Measurements from ENCODE around the gene UNC5CL. TPM values are rescaled to one million over a fixed set of nuclear protein-coding genes. Genes with fewer than 3 reads are reported as not detected.

UNC5CL gene
- total and polyA plus RNA-seq, 2 experiments from 2014 or later = 0.87 to 1.2 TPM

GRCh38 chr6:41073968-41074691 is 35.1 kb upstream of the UNC5CL start:
- no peak for ATAC-seq
- Histone ChIP-seq H3K9me2 (ENCODE audit: insufficient read depth) (no peaks in the 10 kb centered on the region), H3K4me2 (peak overlapping the region; percentile 90), H3K4me1 (ENCODE audit: insufficient read depth) (peaks cover 33% of the 10 kb centered on the region), H3K79me2 (replicated peaks; ENCODE audit: insufficient read depth) (peaks cover 65% of the 10 kb centered on the region), H3K27ac (ENCODE audit: low read depth) (peak overlapping the region; percentile 76), H2AFZ (no peak overlapping the region), H3F3A (replicated peaks; ENCODE audit: low read depth) (peaks cover 2% of the 10 kb centered on the region; the same call in 1 of the 2 replicates), H3K27me3 (ENCODE audit: insufficient read depth) (no peaks in the 10 kb centered on the region), H3K36me3 (ENCODE audit: insufficient read depth) (peaks cover 4% of the 10 kb centered on the region; the same call in 1 of the 2 replicates), H3K4me3 (peak overlapping the region; percentile 66), H4K20me1 (replicated peaks; ENCODE audit: insufficient read depth) (peaks cover 21% of the 10 kb centered on the region; the same call in 1 of the 2 replicates)
- Mint-ChIP-seq H3K4me1 (peaks cover 31% of the 10 kb centered on the region), H3K4me3 (peak overlapping the region; percentile 91), H3K27me3 (ENCODE audit: insufficient read depth, low read depth, poor library complexity) (peaks cover 11% of the 10 kb centered on the region), H3K27ac (peak overlapping the region; percentile 83), H3K36me3 (ENCODE audit: low read depth) (peaks cover 16% of the 10 kb centered on the region), H3K9me3 (no peaks in the 10 kb centered on the region; the same call in 2 of the 3 replicates)
- DNase-seq (ENCODE audit: low spot score) = peak; percentile 24
- no peak for TF ChIP-seq POLR2AphosphoS5 (IDR thresholded peaks at IDR 0.05; ENCODE audit: low read depth)
- TF ChIP-seq, protein P1, sequence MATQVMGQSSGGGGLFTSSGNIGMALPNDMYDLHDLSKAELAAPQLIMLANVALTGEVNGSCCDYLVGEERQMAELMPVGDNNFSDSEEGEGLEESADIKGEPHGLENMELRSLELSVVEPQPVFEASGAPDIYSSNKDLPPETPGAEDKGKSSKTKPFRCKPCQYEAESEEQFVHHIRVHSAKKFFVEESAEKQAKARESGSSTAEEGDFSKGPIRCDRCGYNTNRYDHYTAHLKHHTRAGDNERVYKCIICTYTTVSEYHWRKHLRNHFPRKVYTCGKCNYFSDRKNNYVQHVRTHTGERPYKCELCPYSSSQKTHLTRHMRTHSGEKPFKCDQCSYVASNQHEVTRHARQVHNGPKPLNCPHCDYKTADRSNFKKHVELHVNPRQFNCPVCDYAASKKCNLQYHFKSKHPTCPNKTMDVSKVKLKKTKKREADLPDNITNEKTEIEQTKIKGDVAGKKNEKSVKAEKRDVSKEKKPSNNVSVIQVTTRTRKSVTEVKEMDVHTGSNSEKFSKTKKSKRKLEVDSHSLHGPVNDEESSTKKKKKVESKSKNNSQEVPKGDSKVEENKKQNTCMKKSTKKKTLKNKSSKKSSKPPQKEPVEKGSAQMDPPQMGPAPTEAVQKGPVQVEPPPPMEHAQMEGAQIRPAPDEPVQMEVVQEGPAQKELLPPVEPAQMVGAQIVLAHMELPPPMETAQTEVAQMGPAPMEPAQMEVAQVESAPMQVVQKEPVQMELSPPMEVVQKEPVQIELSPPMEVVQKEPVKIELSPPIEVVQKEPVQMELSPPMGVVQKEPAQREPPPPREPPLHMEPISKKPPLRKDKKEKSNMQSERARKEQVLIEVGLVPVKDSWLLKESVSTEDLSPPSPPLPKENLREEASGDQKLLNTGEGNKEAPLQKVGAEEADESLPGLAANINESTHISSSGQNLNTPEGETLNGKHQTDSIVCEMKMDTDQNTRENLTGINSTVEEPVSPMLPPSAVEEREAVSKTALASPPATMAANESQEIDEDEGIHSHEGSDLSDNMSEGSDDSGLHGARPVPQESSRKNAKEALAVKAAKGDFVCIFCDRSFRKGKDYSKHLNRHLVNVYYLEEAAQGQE (IDR thresholded peaks at IDR 0.05; ENCODE audit: unreplicated experiment) = no peak
- no peak for TF ChIP-seq ZNF331 (CRISPR knock-in tag; IDR thresholded peaks at IDR 0.05; ENCODE audit: low read depth)
- TF ChIP-seq CTCF (conservative IDR thresholded peaks at IDR 0.05; ENCODE audit: low read depth in 2 of 2) = no peak
- no peak for TF ChIP-seq EZH2phosphoT487 (IDR thresholded peaks at IDR 0.05; ENCODE audit: unreplicated experiment)
- TF ChIP-seq ZNF462 (CRISPR knock-in tag; IDR thresholded peaks at IDR 0.05) = no peak
- TF ChIP-seq ZNF114 (CRISPR knock-in tag; IDR thresholded peaks at IDR 0.05) = no peak
- TF ChIP-seq CREB1 (CRISPR knock-in tag; IDR thresholded peaks at IDR 0.05; ENCODE audit: low read depth) = no peak
- no peak for TF ChIP-seq EZH2 (IDR thresholded peaks at IDR 0.05; ENCODE audit: low read depth, unreplicated experiment)
- no peak for TF ChIP-seq JUNB (IDR thresholded peaks at IDR 0.05; ENCODE audit: unreplicated experiment)
- no peak for TF ChIP-seq STAT1 (IDR thresholded peaks at IDR 0.05; ENCODE audit: unreplicated experiment)
- TF ChIP-seq, protein P2, sequence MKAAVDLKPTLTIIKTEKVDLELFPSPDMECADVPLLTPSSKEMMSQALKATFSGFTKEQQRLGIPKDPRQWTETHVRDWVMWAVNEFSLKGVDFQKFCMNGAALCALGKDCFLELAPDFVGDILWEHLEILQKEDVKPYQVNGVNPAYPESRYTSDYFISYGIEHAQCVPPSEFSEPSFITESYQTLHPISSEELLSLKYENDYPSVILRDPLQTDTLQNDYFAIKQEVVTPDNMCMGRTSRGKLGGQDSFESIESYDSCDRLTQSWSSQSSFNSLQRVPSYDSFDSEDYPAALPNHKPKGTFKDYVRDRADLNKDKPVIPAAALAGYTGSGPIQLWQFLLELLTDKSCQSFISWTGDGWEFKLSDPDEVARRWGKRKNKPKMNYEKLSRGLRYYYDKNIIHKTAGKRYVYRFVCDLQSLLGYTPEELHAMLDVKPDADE (IDR thresholded peaks at IDR 0.05) = no peak
- TF ChIP-seq NANOG (IDR thresholded peaks at IDR 0.05; ENCODE audit: borderline replicate concordance) = no peak

Measured in GM23338 (cell line).